Retinal pigment epithelial cell (primary cell): ENCODE results near the gene NCCRP1.

Source experiments
- DNase-seq: peaks from one replicate; pipeline ENCODE4 v3.0.0-alpha.2; 2010; ENCODE audit warnings: low read depth
- H3K4me3 ChIP-seq: 2 replicates; pipeline ENCODE4 v1.5.1; 2011; ENCODE audit warnings: mild to moderate bottlenecking, low read length, control low read depth, moderate library complexity
- TF ChIP-seq, protein P1 (sequence below): conservative IDR thresholded peaks from 2 replicates; pipeline ENCODE4 v1.5.1; 2011; ENCODE audit warnings: low read depth, low read length, control low read depth, inconsistent platforms

Gene NCCRP1

DNA sequence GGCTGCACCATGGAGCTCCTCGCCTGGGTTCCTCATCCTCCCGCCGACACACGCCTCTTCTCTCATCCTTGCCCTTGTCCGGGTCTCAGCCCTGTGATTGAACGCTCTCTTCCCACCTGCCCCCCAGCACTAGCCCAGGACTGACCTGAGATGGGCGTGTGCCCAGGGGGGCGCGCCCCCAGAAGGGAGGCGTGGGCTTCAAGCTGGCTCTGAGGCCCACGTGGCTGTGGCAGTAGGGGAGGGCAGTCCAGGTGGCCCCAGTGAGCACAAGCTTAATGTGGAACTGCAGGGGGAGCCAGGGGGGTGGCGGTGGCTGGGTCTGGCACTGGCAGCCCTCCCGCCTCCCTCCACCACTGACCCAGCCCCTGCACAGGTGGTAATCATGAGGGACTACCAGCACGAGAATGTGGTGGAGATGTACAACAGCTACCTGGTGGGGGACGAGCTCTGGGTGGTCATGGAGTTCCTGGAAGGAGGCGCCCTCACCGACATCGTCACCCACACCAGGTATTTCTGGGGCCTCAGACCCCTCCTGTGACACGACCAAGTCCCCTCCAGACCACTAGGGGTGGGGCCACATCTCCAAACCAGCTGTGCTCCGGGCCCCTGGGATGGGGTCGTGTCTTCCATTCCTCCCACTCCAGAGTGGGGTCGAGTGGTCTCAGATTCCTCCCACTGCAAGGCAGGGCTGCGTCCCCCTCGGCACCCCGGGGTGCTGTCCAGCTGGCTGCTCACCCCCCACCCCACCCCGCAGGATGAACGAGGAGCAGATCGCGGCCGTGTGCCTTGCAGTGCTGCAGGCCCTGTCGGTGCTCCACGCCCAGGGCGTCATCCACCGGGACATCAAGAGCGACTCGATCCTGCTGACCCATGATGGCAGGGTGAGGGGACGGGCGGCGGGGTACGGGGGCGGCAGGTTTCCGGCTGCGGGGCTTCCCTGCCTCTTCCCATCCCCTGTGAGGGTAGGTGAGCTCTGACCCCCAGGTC, 21.9 kb upstream of the NCCRP1 start:
- no peak for DNase-seq
- TF ChIP-seq, protein P1, sequence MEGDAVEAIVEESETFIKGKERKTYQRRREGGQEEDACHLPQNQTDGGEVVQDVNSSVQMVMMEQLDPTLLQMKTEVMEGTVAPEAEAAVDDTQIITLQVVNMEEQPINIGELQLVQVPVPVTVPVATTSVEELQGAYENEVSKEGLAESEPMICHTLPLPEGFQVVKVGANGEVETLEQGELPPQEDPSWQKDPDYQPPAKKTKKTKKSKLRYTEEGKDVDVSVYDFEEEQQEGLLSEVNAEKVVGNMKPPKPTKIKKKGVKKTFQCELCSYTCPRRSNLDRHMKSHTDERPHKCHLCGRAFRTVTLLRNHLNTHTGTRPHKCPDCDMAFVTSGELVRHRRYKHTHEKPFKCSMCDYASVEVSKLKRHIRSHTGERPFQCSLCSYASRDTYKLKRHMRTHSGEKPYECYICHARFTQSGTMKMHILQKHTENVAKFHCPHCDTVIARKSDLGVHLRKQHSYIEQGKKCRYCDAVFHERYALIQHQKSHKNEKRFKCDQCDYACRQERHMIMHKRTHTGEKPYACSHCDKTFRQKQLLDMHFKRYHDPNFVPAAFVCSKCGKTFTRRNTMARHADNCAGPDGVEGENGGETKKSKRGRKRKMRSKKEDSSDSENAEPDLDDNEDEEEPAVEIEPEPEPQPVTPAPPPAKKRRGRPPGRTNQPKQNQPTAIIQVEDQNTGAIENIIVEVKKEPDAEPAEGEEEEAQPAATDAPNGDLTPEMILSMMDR: no peak
- no peak overlapping the region for H3K4me3 ChIP-seq

DNA sequence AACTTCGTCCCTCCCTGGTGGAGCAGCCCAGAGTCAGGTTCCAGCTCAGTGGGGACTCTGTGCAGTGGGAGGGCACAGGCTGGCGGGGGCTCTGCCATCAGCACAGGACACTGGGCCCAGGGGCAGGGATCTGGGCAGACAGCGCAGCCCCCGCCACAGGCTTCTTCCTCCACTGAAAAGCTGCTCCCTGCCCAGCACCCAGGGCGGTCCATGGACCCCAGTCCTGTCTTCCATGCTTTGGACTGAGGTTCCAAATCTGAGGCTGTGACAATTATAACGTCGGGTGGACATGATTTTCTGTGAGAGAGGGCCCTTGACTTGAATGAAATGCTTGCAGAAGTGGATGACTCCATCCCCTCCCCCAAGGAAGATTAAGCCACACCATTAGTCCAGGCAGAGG, 21.2 kb upstream of the NCCRP1 start:
- no peak overlapping the region for H3K4me3 ChIP-seq
- no peak for DNase-seq
- TF ChIP-seq, protein P1: no peak

DNA sequence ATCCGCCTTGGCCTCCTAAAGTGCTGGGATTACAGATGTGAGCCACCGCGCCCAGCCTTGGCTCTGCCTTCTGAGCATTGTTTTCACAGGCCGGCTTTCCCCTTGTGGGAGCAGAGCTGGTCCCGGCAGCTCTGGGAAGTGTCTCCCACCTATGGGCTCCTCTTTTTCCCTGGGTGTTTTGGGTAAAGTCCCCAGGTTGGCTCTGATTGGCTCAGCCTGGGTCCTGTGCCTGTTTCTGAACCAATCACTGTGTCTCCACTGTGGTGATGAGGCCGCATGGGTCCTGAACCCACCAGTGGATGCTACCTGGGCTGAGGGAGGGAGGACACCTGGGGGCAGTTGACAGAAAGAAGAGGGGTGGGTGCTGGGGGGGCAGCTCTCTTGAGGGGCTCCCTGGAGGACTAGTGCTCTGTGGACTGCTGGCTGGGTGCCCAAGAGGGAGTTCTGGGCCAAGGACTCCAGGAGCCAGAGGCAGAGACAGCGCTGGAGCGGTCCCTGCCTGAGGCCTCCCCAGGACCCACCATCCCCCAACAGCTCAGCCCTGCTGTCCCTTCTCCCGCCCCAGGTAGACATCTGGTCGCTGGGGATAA, 19.6 kb upstream of the NCCRP1 start:
- no peak overlapping the region for H3K4me3 ChIP-seq
- TF ChIP-seq, protein P1: no peak
- no peak for DNase-seq

DNA sequence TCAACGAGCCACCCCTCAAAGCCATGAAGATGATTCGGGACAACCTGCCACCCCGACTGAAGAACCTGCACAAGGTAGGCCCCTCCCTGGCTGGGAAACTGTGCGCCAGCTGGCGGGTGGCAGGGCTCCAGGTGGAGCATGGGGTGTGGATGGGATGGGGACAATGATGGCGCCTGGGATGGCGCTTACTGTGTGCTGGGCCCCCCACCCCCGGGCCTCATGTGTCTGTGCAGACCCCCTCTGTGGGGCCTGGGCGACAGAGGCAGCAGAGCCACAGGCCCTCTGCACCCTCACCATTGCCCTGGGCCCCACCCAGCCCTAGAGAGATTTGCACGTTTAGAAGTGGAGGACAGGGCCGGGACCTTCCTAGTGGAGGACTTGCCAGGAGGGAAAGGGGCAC, 19.0 kb upstream of the NCCRP1 start:
- TF ChIP-seq, protein P1: no peak
- no peak for DNase-seq
- H3K4me3 ChIP-seq: no peak overlapping the region

DNA sequence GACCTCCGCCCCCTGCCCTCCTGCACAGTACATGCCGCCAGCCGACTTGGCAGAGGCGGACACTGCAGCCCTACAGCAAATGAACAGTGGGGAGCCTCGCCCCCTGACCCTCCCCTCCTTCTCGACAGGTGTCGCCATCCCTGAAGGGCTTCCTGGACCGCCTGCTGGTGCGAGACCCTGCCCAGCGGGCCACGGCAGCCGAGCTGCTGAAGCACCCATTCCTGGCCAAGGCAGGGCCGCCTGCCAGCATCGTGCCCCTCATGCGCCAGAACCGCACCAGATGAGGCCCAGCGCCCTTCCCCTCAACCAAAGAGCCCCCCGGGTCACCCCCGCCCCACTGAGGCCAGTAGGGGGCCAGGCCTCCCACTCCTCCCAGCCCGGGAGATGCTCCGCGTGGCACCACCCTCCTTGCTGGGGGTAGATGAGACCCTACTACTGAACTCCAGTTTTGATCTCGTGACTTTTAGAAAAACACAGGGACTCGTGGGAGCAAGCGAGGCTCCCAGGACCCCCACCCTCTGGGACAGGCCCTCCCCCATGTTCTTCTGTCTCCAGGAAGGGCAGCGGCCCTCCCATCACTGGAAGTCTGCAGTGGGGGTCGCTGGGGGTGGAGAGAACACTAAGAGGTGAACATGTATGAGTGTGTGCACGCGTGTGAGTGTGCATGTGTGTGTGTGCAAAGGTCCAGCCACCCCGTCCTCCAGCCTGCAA, 18.3 kb upstream of the NCCRP1 start:
- TF ChIP-seq, protein P1: no peak
- no peak overlapping the region for H3K4me3 ChIP-seq
- DNase-seq: no peak

DNA sequence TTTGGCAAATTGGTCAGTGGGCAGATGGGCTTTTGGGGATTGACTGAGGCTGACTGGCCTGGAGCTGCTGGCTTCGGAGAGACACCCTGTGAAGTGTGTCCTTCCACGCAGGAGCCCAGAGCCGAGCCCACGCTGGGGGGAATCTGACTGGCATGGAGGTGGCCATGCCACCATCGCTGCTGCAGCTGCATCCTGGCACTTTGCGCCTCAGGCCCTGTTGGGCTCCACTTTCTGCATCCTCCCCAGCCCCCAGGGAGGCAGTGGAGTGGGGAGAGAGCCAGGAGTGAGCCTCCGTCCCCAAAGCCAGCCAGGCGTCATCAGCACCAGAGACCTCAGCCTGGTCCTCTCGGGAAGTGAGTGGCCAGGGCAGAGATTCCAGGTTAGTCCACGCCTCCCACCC, 17.0 kb upstream of the NCCRP1 start:
- no peak for DNase-seq
- TF ChIP-seq, protein P1: no peak
- H3K4me3 ChIP-seq: no peak overlapping the region
